ENCODE measurements around the gene MIF4GD.
A peak's percentile ranks its signal among the peaks of the same experiment; 100 is the strongest.

Gene MIF4GD

GRCh38 chr17:75252039-75252816, 18.8 kb downstream of the MIF4GD start:
- ChIA-PET CTCF (interaction anchor here (0.8 to 5.2 kb wide), 6 partner anchors 9 to 291 kb away, joined by 3 to 32 read pairs (median 4); partner anchors contain the start of genes GGA3, MIF4GD and MRPS7), POLR2A (interaction anchor here (0.6 to 0.7 kb wide), 3 partner anchors 9 to 1476 kb away, joined by 3 read pairs; partner anchors contain the start of gene MIF4GD)
- no peak for DNase-seq (ENCODE audit: extremely low spot score)
- TF ChIP-seq, protein P1, sequence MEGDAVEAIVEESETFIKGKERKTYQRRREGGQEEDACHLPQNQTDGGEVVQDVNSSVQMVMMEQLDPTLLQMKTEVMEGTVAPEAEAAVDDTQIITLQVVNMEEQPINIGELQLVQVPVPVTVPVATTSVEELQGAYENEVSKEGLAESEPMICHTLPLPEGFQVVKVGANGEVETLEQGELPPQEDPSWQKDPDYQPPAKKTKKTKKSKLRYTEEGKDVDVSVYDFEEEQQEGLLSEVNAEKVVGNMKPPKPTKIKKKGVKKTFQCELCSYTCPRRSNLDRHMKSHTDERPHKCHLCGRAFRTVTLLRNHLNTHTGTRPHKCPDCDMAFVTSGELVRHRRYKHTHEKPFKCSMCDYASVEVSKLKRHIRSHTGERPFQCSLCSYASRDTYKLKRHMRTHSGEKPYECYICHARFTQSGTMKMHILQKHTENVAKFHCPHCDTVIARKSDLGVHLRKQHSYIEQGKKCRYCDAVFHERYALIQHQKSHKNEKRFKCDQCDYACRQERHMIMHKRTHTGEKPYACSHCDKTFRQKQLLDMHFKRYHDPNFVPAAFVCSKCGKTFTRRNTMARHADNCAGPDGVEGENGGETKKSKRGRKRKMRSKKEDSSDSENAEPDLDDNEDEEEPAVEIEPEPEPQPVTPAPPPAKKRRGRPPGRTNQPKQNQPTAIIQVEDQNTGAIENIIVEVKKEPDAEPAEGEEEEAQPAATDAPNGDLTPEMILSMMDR (IDR thresholded peaks at IDR 0.05; ENCODE audit: control extremely low read depth, extremely low read depth, low read depth, missing control alignments) = no peak

DNA sequence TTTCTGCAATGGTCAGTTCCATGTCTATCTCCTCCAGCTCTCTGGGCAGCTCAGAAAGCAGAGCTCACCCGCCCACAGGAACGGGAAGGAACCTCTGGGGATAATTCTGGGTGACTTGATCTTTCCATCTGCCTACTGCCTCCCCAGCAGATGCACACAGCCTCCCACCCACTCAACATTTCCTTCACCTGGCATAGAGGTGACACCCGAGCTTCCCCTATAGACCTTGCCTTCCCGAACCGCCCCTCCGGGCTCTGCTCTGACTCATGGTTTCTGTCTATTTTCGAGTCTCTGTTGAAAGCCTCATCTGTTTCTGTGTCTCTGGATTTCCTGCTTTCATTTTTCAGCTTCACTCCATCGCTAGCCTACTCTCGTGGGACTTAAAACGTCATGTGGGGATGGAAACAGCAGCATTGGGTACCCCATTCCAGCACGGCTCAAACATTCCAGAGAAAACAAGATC, 21.0 kb downstream of the MIF4GD start:
- TF ChIP-seq, protein P1 (IDR thresholded peaks at IDR 0.05; ENCODE audit: control extremely low read depth, extremely low read depth, low read depth, missing control alignments) = no peak
- POLR2A ChIA-PET = interaction anchor here (0.6 to 3.0 kb wide), 4 partner anchors 11 to 151 kb away, joined by 4 to 27 read pairs (median 6); partner anchors contain the start of genes GGA3, MIF4GD, MRPS7 and SLC25A19
- CTCF ChIA-PET = interaction anchor here (0.7 to 5.2 kb wide), 11 partner anchors 8 to 288 kb away, joined by 3 to 32 read pairs (median 3); partner anchors contain the start of genes GGA3, MIF4GD, MRPS7 and SLC25A19
- peak; percentile 82 for DNase-seq (ENCODE audit: extremely low spot score)

GRCh38 chr17:75249564-75249963, 21.5 kb downstream of the MIF4GD start:
- DNase-seq (ENCODE audit: extremely low spot score) = no peak
- POLR2A ChIA-PET = interaction anchor here (0.6 to 3.0 kb wide), 5 partner anchors 12 to 160 kb away, joined by 3 to 27 read pairs (median 5); partner anchors contain the start of genes GGA3, MIF4GD, MRPS7 and SLC25A19
- CTCF ChIA-PET = interaction anchor here (0.8 to 5.2 kb wide), 11 partner anchors 9 to 288 kb away, joined by 3 to 32 read pairs (median 5); partner anchors contain the start of genes GGA3, MIF4GD, MRPS7 and SLC25A19
- TF ChIP-seq, protein P1 (IDR thresholded peaks at IDR 0.05; ENCODE audit: control extremely low read depth, extremely low read depth, low read depth, missing control alignments) = no peak

DNA sequence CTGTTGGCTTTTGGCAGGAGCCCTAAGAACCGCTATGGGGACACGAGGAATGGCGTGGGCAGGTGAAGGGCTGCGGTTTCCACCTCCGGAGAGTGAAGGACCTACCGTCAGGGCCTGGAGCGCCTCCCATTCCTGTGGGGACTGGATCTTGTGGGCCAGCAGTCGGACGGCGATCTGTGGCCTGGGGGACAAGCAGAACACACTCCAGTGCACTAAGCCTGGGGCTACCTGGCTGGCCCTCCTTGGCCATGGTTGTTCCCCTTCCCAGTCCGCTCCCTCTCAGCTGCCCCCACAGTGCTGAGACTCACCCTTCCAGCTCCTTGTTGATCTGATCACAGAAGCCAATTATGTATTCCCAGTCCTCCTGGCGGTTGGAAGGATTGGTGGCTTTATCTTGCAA, 24.6 kb downstream of the MIF4GD start:
- ChIA-PET POLR2A (interaction anchor here (0.5 to 0.7 kb wide), 3 partner anchors 16 to 181 kb away, joined by 3 to 4 read pairs (median 4); no protein-coding TSS in a partner anchor), CTCF (interaction anchor here (1.0 to 1.3 kb wide), 3 partner anchors 16 to 132 kb away, joined by 3 read pairs; no protein-coding TSS in a partner anchor)
- DNase-seq (ENCODE audit: extremely low spot score) = no peak
- TF ChIP-seq, protein P1 (IDR thresholded peaks at IDR 0.05; ENCODE audit: control extremely low read depth, extremely low read depth, low read depth, missing control alignments) = no peak

- CTCF ChIA-PET = interaction anchor here (0.8 to 1.7 kb wide), 4 partner anchors 15 to 26 kb away, joined by 3 to 10 read pairs (median 4); partner anchors contain the start of gene MIF4GD
- TF ChIP-seq, protein P1 (IDR thresholded peaks at IDR 0.05; ENCODE audit: control extremely low read depth, extremely low read depth, low read depth, missing control alignments) = no peak
- POLR2A ChIA-PET = interaction anchor here (1.3 kb wide), 1 partner anchor 16 kb away, joined by 4 read pairs; no protein-coding TSS in a partner anchor
- DNase-seq (ENCODE audit: extremely low spot score) = no peak
Measured at GRCh38 chr17:75245011-75245410, 26.0 kb downstream of the MIF4GD start.

All from GM10248 (cell line).